ENCODE results near the gene NPHP4.

Gene NPHP4

DNA sequence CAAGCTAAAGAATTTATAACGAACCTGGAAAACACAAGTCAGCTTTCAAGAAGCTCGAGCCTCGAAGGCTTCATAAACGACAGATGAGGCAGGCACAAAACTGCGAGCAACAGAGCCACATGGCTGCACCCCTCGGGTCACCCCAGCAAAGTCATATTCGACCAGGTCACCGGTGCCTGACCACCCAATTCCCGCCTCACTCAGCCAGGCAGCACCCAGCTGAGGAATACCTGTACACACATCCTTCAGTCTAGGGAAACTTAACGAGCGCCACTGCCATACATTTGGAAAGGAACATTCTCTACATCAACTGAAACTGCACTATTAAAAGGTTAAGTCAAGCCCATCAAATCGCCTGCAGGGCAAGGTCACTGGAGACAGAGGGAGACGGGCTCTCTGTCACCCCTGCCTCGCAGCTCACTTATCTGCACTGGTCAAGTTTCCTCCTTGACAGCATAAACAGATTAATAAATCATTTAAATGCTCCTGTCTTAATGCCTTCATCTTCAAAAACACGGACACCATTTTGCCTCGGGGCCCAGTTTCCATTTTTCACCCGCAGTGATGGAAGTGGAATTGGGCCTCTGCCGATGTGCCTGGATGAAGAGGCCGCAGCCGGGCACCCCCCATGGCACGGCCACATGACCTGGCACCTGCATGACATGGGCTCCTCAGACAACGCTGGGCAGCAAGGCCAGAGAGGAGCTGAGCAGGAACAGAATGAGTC lies 20.6 kb downstream of the NPHP4 start:
- DNase-seq, result no peak
- ATAC-seq, result no peak

DNA sequence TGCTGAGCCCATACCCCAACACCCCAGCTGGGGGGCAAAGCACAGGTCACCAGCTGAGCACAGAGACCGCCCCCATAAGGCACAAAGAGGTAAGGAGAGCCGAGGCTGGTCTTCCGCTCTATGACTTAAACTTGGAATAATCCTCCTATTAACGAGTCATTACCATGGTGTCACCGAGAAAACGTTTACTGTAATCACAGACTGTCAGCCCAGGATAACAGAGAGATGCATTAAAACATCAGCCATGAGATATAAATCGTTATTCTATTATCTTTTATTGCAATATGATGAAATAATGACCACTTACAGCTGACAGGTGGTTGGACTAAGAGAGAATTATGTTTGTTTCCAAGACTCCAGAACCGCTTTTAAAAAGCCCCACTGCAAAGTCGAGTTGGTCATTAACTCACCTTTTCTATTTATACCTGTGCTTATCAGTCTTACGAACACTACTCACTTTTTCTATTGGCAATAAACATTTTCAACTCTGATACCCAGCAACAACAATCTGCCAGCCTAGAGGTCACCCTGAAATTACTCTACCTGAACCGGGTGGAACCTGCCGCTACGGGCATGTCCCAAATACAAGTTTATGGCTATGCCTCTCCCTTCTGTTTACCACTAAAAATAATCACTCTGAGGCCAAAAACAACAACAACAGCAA lies 21.5 kb downstream of the NPHP4 start:
- no peak for ATAC-seq
- no peak for DNase-seq

DNA sequence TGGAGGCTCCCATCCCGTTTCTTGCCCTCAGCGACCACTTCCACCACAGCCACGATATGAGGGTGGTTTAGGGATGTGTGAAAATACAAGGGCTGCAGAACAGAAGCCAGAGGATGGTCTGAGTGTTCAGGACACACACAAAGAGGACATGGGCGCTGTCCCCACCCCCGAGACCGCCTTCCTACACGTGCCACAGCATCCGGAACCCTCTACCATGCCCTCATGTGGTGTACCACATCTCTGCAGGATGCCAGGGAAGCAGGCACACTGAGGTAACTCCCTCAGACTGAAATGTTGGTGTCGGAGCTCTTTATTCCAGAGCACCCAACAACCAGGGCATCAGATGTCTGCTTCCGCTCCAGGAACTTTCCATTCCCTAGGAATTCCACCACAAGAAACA lies 23.1 kb downstream of the NPHP4 start:
- no peak for DNase-seq
- ATAC-seq, result no peak

DNA sequence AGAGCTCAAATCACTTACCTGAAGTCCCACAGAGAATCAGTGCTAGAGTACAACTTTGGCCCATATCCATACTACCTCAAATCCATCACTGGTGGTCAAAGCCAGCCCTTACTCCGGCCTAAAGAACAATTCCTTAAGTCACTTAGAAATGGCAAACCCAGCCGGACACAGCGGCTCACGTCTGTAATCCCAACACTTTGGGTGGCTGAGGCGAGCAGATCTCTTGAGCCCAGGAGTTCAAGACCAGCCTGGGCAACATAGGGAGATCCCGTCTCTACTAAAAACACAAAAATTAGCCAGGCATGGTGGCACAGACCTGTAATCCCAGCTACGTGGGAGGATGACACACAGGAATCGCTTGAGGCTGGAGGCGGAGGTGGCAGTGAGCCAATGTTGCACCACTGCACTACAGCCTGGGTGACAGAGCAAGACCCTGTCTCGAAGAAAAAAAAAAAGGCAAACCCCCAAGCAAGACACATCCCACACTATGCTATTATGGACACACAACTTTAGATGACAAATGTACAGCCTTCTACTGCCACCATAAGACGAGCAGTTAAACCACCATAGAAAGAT lies 24.0 kb downstream of the NPHP4 start:
- ATAC-seq (no peak), DNase-seq (no peak)

DNA sequence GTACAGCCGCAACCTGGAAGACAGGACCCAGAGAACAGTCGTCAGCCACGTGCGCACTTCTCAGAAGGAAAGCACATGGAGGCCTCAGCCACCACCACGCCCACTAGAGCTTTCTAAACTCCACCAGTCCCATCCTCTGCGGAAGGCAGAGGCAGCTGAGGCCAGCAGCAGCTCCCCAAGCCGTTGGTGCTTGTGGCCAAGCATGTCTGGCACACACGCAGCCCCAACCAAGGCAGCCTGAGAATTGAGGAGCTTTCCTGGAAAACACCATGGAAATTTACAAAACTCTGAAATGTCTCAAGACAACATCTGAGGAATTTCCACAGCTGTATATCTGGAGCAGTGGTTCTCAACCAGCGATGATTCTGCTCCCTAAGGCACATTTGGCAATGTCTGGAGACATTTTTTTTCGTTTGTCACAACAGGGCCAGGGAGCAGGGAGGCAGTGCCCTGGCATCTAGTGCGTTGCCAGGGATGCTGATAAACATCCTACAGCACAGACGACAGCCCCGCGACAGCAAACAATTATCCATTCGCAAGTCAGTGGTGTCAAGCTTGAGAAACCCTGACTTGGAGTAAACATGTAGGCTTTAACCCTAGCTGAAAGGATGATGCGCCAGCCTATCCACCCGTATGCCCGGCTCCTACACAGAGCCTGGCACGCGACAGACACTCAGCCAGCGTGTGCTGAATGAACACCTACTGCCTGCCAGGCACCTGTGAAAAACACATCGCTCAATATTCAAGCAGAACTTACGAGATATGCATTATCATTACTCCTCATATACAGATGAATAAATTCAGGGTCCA lies 24.7 kb downstream of the NPHP4 start:
- no peak for ATAC-seq
- no peak for DNase-seq

DNA sequence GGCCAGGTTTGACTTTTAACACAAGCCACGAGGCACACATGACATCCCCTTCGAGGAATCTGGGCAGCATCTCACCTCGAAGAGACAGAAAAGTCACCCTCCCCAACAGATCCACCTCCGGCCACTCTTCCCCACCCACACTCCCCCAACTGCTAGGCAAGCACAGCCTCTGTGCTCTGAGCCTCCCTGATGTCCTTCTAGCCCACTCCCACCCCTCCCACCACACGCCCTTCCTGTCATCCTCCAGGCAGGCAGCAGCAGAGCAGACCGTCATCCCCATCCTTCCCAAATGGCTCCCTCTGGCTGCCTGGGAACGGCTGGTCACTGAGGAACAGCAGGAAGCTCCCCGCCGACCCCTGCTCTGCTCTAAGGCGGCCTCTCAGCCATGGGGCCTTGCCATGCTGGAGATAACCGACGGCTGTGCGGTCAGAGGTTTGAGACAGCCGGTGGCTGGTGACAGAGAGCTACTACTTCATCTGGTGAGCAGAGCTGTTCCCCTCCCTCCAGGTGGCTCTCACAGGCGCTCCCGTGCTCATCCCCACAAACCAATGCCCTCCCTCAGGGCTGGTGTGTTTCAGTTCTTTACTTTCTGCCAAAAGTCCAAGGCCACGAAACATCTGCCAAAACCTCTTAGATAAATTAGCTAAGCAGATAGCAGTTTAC lies 25.6 kb downstream of the NPHP4 start:
- ATAC-seq (no peak), DNase-seq (no peak)

DNA sequence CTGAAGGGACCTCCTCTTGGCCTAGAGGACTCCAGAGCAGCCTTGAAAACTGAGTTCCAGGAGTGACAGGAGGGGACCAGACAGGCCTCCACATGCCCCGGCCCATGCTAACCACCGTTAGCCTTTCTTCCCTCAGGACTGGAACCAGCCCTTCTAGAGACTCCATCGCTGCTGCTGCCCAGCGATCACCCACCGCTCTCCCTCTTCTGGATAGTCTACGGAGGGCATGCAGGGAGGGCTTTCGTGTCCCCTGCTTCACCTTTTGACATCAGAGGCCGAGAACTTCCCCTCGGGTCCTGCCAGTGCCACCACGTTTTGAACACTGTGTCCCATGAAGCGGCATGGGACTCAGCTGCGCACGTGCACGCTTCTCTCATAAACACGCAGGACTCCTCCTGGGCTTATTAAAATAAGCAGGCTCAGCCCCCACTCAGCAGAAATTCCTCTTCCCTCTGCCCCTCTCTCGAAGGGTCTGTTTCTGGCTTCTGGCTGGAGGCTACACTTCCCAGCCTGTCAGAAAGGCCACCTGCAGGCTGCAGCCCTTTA lies 26.6 kb downstream of the NPHP4 start:
- ATAC-seq, result no peak
- no peak for DNase-seq

DNA sequence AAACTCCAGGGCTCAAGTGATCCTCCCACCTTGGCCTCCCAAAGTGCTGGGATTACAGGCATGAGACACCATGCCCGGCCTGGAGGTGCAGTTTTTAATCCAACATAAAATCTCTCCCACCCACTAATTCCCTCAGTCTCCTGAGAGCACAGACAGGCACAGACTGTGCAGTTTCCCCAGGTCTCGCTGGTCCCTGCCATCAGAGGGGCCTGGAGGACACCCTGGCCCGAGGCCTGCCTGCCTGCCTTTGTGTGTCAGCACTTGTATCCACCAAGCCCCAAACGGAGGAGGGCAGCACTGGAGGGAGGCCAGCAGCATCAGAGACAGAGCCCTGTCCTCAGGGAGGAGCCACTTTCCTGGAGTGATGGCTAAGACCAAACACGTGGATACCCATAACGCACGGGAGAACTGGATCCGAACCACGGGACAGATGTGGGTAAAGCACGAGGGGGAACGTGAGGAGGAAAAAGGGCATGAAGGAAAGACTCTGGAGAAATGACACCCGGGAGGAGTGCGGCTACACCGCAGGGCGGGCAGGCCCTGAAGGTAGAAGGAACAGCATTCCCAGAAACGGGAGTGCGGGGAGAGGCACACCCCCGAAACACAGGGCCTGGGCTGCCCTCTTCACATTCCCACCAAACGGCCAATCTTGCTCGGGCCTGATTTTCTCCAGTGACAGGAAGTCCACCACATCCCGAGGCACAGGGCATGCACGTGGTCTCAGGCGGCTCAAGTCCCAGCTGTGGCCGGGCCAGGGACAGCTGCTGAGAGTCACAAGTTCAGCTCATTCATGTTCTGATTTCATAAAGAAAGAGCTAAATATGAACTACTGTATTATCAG lies 29.7 kb downstream of the NPHP4 start:
- ATAC-seq (no peak), DNase-seq (no peak)

DNA sequence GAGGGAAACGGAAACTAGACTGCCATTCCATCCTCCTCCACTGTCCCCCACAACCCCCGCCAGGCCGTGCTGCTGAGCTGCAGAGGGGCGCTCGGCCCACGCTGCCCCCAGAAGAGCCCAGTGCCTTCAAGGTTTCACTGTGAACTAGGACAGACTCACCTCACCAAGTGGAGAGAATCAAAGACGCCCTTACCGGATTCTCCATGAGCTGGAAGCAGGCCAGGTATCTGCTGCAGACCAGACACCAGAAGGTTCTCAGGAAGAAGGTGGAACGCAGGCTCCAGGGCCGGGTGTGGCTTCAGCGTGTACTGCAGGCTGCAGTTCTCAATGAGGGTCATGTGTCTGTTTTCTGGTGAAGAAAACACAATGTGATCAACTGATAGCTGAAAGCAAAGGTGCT lies 30.6 kb downstream of the NPHP4 start:
- ATAC-seq (no peak), DNase-seq (no peak)

DNA sequence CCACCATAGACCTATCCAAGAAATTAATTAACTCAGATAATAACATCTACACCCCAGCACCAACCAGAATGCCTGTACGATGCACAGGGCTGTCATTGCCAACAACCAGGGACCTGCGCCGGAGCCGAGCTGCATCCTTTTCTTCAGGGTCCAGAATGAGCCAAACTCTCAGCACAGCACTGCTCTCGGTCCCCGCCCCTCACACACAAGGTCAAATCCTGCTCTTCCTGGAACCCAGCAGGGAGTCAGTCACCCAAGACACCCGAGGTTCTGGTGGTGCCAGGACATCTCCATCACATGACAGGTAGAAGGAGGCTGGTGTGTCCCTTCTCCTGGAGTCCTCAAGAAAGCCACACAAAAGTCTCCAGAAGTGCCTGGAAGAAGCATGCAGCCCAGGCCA lies 31.9 kb downstream of the NPHP4 start:
- no peak for ATAC-seq
- no peak for DNase-seq

DNA sequence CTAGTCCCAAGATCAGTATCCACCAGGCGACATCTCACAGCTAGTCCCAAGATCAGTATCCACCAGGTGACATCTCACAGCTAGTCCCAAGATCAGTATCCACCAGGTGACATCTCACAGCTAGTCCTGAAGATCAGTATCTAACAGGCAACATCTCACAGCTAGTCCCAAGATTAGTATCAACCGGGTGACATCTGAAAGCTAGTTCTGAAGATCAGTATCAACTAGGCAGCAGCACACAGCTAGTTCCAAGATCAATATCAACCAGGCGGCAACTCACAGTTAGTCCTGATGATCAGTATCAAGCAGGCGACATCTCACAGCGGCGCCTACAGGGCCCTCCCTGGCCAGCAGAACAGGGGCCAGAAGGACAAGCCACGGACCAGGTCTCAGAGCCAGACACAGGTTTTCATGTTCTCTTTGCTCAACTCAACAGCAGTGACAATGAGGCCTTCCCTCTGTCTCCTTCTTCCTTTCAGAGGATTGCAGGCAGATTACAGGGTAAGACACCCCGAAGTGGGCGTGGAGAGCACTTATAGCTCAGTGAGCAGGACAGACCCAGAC lies 32.5 kb downstream of the NPHP4 start:
- no peak for DNase-seq
- ATAC-seq, result no peak

DNA sequence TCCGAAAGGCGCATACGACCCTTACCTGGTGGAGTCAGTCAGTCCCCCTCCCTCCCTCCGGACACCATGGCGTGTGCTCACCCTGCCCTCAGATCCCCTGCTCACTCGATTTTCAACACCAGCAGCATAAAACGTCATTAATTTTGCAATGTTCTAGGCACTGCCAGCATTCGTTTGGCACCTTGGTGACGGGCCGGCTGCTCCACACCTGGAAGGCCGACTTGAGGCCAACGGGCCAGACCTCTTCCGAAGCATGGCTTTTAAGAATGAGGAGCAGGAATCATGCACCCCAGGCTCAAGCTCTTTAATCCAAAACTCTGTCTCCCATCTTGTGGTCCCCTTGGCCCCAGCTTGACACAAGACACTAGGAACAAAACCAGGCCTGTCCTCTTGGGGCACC lies 33.1 kb downstream of the NPHP4 start:
- DNase-seq, result no peak
- no peak for ATAC-seq

DNA sequence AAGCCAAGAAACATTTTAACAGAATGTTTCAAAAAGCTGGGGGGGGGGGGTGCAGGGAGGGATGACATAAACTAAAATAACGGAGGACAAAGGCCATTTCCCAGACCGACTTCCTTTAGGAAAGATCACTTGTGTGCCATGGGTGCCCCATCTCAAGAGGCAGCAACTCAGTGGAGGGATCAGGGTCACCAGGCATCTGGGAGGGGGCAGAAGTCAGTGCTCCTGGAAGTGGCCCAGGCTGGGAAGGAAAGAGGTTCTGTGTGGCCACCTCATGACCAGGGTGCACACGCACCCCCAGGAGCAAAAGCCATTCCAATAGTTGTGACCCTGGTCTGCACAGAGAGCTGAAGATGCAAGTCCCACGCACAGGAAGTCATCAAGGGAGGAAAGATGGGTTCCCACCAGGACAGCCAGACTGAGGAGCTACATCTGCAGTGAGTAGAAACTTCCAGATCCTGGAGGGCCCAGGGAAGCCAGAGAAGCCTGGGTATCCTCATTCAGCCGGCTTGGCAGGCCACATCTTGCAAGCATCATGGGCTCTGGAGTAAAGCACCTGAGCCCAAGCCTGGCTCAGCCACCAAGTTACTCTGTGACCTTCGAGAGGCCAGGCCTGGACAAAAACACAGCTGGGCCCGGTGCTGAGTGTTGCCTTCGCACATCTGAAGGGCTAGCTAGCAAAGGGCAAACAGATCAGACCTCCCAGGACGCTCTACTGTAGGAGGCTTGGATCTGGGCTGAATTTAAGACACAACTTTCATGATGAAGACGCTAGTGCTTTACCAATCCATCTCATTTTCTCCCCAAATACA lies 36.0 kb downstream of the NPHP4 start:
- ATAC-seq (no peak), DNase-seq (no peak)

DNA sequence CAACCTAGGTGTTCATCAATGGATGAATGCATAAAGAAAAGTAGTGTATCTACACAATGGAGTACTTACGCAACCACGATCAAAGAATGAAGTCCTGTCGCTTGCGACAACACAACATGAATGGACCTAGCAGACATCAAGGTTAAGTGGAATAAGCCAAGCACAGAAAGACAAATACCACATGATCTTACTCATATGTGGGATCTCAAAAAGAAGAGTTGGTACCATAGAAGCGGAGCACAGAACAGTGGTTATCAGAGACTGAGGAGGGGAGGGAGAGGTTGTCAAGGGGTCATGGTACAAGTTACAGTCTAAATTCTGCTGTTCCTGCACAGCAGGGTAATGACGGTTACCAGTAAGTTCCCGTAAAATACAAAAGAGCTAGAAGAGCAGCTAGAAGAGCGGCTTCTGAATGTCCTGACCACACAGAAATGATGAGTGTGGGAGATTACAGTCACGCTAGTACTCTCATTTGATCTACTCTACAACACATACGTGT lies 36.7 kb downstream of the NPHP4 start:
- DNase-seq (no peak), ATAC-seq (no peak)

DNA sequence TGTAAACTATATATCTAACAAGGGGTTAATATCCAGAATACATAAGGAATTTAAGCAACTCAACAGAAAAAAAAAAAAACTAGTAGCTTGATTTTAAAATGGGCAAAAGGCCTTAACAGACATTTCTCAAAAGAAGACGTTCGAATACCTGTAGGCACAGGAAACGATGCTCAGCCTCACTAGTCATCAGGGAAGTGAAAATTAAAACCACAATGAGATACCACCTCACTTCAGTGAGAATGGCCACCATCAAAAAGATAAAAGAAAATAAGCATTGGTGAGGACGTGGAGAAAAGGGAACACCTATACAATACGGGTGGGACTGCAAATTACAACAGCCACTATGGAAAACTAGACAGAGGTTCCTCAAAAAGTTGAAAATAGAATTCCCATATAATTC lies 37.3 kb downstream of the NPHP4 start:
- ATAC-seq (peak; percentile 36), DNase-seq (no peak)

DNA sequence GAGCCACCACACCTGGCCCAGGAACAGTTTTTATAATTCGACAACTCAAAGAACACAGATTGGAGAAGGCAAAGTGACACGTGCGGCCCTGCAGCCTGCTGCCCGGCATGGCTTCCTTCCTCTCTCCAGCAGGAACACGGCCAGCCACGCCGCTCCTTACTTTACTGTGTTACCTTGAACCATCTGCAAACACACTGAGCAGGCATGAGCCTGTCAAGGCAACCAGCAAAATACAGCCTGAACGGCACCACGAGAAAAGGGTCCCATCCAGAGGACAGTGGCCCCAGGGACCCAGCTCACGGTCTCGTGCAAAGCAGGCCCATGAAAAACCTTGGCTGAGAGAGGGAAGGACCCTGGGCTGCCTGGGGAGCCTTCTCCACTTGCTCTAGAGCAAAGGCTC lies 38.8 kb downstream of the NPHP4 start:
- DNase-seq (no peak), ATAC-seq (no peak)

DNA sequence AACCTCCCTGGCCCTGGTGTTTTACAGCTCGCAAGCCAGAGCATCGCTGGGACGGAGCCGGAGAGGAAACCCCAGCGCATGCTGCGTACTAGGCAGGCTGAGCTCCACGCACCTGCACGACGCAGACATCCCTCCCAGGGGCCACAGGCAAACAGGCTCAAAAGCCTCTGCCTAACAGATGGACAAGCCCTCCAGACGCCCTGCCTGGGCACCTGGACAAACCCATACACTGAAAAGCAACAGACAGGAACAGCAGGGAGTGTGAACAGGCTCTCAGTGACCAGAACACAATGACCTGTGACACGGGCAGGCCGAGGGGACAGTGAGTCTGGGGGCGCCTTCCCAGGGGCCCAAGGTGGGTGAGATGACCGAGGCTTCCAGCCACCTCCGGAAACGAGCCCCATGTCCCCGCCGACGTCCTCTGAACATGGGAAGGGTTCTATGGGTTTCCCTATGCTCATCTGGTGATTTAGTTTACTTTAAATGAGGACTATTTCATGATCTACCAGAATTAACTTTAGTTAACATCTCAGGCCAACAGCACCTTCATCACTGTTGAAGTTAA lies 40.3 kb downstream of the NPHP4 start:
- ATAC-seq (no peak), DNase-seq (no peak)

DNA sequence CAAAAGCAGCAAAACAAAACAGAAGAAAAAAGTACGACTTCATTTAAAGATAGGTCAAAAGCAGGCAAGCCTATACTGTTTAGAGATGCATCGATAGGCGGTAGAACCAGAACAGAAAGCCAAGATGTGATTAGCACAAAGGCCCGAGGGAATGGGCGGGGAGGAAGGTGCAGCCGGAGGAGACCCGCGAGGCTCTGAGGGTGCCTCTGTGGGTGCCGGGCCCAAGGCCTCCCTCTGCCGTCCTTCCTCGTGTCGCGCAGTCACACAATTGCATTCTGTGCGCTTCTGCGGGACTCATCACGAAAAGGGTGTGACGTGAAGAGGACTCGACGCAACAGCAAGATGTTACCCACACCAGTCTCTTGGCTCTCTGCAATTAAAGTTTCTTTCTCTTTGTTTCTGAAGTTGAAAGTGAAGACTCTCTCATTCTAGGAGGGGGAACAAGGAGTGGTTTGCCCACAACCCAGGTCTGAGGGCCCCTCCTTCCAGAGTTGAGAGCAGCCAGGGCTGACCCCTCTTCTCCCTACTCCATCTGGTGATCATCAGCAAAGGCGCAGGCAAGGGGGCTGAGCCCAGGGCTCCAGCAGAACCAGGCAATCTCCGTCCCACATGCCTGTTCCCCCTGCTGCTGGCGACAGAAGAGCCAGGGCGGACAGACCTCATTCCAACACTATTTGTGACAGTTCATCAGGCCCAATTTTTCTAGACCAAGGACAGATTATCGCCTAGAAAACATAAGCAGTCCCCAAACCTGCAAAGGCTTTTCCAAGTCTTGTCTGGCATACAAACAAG lies 41.0 kb downstream of the NPHP4 start:
- DNase-seq, result no peak
- ATAC-seq, result no peak
